ENCODE measurements around the gene KRT14.
"Not testable (repeated sequence)": the region's sequence is repeated elsewhere in the genome, so short reads cannot be mapped to it uniquely, and the experiment has no call there.

KRT14 gene

GRCh38 chr17:41546819-41547218 lies 39.9 kb downstream of the KRT14 start:
- in situ Hi-C loops (cut with HindIII; ENCODE audit: low sequenced_read_pairs), result no loop called here
- DNase-seq (ENCODE audit: low read depth, low spot score), result no peak
- TF ChIP-seq CTCF (IDR thresholded peaks at IDR 0.05; ENCODE audit: low read depth, low read length), result no peak
- no peak overlapping the region for H3K4me3 ChIP-seq (ENCODE audit: low read depth, low read length)

GRCh38 chr17:41545829-41546410 lies 40.8 kb downstream of the KRT14 start:
- H3K4me3 ChIP-seq (ENCODE audit: low read depth, low read length), result no peak overlapping the region
- TF ChIP-seq CTCF (IDR thresholded peaks at IDR 0.05; ENCODE audit: low read depth, low read length), result no peak

GRCh38 chr17:41544935-41545334 lies 41.8 kb downstream of the KRT14 start:
- TF ChIP-seq CTCF (IDR thresholded peaks at IDR 0.05; ENCODE audit: low read depth, low read length), result no peak
- no peak overlapping the region for H3K4me3 ChIP-seq (ENCODE audit: low read depth, low read length)
- no peak for DNase-seq (ENCODE audit: low read depth, low spot score)
- in situ Hi-C loops (cut with HindIII; ENCODE audit: low sequenced_read_pairs), result no loop called here

More at GRCh38 chr17:41545829-41546410, 40.8 kb downstream of the KRT14 start:
- in situ Hi-C loops (cut with HindIII; ENCODE audit: low sequenced_read_pairs), result no loop called here
- no peak for DNase-seq (ENCODE audit: low read depth, low spot score)

GRCh38 chr17:41544491-41544892 lies 42.2 kb downstream of the KRT14 start:
- in situ Hi-C loops (cut with HindIII; ENCODE audit: low sequenced_read_pairs), result no loop called here
- H3K4me3 ChIP-seq (ENCODE audit: low read depth, low read length), result no peak overlapping the region
- DNase-seq (ENCODE audit: low read depth, low spot score), result no peak
- TF ChIP-seq CTCF (IDR thresholded peaks at IDR 0.05; ENCODE audit: low read depth, low read length), result no peak

GRCh38 chr17:41542786-41543185 lies 43.9 kb downstream of the KRT14 start:
- H3K4me3 ChIP-seq (ENCODE audit: low read depth, low read length); in situ Hi-C loops (cut with HindIII; ENCODE audit: low sequenced_read_pairs); DNase-seq (ENCODE audit: low read depth, low spot score): not testable (repeated sequence)

- DNase-seq (ENCODE audit: low read depth, low spot score), result no peak
- no peak overlapping the region for H3K4me3 ChIP-seq (ENCODE audit: low read depth, low read length)
- in situ Hi-C loops (cut with HindIII; ENCODE audit: low sequenced_read_pairs), result no loop called here
- no peak for TF ChIP-seq CTCF (IDR thresholded peaks at IDR 0.05; ENCODE audit: low read depth, low read length)
These were observed 44.3 kb downstream of the KRT14 start for GRCh38 chr17:41542357-41542756.

- no peak for TF ChIP-seq CTCF (IDR thresholded peaks at IDR 0.05; ENCODE audit: low read depth, low read length)
- no peak overlapping the region for H3K4me3 ChIP-seq (ENCODE audit: low read depth, low read length)
- no peak for DNase-seq (ENCODE audit: low read depth, low spot score)
- in situ Hi-C loops (cut with HindIII; ENCODE audit: low sequenced_read_pairs), result no loop called here
These were observed 45.6 kb downstream of the KRT14 start for GRCh38 chr17:41540921-41541625.
